HG03039 (cell line): ENCODE data around the gene ARPC1B.
"Not testable (repeated sequence)": the region's sequence is repeated elsewhere in the genome, so short reads cannot be mapped to it uniquely, and the experiment has no call there.

ENCODE experiments used
- ATAC-seq: cut with Tn5 transposase; IDR thresholded peaks from one replicate; pipeline ENCODE4 v1.9.1; 2021; ENCODE audit warnings: mild to moderate bottlenecking, moderate library complexity; ENCODE audit not compliant: unreplicated experiment

The ARPC1B gene

GRCh38 chr7:99366646-99367045 is 7.9 kb upstream of the ARPC1B start:
- no peak for ATAC-seq

DNA sequence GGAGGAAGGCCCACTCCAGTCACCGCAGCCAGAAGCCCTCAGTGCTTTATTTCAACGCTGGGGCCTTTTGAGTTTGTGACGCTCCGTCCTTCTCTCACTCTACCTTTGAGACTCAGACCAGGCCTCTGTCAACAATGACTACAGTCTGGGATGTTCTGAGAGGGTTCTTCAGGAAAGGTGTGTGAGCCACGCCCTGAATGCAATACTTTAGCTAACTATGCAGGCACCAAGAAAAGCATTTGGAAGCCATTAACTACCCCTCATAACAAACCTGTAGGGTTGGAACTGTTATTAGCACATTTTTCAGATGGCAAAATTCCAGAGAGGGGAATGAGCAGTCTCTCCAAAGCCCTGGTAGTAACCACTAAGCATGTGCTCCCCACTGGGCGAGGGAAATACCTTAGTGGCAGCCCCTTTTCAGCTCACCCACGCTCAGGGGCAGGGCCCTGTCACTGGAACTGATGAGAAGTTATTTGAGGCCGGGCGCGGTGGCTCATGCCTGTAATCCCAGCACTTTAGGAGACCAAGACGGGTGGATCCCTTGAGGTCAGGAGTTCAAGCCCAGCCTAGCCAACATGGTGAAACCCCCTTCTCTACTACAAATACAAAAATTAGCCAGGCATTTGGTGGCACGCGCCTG is 5.7 kb upstream of the ARPC1B start:
- no peak for ATAC-seq

DNA sequence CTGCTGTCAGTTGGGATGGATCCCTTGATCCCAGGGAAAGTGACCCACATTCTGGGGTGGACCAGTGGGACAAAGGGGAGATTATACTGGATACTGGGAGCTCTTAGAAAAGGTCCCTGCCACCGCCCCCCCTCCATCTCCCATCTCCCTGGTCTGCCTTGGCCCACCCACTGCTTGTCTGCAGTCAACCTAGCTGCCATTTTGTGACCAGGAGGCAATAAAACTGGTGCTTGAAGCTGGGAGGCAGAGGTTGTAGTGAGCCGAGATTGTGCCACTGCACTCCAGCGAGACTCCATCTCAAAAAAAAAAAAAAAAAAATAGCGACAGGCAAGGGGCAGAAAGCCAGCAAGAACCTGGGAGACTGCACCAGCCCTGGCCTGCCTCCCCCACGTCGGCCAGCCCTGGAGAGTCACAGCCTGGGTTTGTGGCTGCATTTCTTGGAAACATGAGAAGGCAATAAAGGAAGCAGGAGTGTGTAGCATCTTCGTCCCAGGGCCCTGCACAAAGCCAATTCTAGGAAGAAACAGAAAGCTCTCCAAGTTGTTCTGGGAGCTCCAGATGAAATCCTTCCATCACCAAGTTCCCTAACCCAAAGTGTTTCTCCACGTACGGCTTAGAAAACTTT is 4.7 kb upstream of the ARPC1B start:
- no peak for ATAC-seq

DNA sequence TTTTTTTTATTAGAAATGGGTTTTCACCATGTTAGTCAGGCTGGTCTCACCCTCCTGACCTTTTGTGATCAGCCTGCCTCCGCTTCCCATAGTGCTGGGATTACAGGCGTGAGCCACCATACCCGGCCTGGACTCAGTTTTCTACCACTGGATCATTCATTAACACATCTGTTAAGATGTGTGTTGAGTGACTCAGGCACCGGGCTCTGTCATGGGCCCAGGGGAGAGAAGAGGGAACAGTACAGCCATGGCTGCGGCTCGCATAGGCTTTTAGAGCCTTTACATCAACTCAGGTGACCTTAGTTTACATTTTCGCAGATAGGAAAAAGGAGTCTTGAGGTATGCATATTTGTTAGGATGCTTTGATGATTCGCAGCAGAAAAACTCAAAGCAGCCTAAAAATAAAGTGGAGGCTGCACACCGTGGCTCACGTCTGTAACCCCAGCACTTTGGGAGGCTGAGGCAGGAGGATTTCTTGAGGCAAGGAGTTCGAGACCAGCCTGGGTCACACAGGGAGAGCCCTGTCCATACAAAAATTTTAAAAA is 3.1 kb upstream of the ARPC1B start:
- no peak for ATAC-seq

DNA sequence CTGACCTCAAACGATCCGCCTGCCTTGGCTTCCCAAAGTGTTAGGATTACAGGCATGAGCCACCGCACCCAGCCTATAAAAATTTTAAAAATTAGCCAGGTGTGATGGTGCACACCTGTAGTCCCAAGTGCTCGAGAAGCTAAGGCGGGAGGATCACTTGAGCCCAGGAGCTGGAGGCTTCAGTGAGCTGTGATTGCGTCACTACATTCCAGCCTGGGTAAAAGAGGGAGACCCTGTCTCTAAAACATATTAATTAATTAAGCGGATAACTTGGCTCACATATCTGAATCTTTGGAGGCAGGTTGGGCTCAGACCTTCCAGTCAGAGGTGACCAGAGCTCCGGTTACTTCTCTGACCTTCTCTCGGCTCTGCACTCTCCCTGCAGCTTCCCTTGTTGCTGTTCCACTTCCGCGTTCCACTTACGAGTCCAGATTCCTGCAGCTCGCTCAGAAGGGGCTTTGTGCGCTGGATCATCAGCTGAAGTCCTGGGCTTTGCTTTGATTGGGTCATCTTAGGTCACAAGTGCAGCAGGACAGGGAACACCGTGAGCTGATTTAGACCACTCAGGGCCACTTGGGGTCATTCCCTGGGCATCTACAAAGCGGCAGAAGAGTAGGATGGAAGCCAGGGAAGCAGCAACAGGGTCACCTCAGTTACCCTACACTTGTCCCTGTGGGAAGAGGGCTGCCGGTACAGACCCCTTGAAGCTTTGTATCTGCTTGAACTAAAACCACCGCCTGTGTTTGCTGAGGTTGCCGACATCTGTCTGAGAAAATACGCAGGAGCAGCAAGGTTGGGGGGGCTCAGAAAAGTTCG is 2.0 kb upstream of the ARPC1B start:
- no peak for ATAC-seq

GRCh38 chr7:99373091-99374066 is 1.2 kb upstream of the ARPC1B start:
- ATAC-seq: no peak

DNA sequence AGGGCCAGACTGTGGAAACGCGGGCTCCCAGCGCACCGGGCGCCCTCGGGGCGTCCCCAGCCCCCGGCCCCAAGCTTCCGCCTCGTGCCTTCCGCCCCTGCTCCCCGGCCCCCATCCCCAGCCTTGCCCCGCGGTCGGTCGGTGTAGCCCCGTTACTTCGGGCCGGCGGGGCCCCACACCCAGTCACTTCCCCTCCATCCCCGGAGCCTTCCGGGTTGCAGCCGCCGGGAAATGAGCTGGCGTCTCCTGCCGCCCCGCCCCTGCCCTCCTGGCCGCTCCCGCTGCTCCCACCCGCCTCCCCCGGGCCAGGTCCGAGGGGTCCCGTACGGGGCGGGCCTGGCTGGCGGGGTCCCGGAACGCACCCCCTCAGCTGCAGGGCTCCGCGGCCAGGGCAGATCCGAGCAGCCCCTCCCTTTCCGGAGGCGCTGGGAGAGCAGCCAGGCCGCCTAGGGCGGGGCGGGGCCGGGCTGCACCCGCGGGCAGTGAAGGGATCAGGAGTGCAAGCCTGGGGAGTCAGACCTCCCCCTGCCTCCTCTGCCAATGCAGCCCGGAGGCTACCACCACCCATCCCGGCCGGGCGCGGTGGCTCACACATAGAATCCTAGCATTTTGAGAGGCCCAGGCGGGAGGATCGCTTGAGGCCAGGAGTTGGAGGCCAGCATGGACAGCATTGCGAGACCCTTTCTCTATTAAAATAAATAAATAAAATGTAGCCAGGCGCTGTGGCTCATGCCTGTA is 709 bp downstream of the ARPC1B start:
- ATAC-seq: peak; percentile 41

DNA sequence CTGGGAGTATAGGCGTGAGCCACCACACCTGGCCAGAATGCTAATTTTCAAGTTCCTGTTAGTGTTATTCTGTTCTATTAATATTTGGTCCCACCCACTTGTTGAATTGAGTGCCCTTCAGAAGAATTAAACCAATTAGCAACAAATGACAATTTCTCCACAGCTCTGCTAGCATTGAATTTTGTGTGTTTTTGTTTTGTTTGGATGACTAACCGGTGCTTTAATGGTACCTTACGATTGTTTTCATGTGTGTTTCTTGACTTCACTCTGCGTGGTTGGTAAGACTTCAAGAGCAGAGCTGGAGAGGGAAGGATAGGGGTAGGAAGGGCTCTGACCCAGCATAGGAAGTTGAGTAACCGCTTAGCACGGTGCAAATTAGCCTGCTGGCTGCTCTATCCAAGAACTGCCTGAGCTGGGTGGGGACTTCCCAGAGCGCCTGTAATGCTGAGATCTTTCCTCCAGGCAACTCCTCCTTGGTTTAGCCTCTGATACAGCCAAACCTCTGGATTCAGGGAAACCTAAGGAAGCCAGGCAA is 4.6 kb downstream of the ARPC1B start:
- ATAC-seq: no peak

DNA sequence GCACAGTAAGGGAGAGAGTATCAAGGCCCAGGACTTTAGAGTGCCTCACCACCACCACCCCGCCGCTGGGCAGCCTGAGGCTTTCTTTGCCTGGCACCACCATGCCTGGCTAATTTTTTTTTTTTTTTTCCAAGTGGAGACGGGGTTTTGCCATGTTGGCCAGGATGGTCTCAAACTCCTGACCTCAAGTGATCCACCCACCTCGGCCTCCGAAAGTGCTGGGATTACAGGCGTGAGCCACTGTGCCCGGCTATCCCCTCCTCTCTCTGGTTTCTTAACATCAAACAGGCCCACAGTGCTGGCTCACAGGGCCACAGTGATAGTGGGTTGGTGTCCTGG is 5.1 kb downstream of the ARPC1B start:
- not testable (repeated sequence) for ATAC-seq

DNA sequence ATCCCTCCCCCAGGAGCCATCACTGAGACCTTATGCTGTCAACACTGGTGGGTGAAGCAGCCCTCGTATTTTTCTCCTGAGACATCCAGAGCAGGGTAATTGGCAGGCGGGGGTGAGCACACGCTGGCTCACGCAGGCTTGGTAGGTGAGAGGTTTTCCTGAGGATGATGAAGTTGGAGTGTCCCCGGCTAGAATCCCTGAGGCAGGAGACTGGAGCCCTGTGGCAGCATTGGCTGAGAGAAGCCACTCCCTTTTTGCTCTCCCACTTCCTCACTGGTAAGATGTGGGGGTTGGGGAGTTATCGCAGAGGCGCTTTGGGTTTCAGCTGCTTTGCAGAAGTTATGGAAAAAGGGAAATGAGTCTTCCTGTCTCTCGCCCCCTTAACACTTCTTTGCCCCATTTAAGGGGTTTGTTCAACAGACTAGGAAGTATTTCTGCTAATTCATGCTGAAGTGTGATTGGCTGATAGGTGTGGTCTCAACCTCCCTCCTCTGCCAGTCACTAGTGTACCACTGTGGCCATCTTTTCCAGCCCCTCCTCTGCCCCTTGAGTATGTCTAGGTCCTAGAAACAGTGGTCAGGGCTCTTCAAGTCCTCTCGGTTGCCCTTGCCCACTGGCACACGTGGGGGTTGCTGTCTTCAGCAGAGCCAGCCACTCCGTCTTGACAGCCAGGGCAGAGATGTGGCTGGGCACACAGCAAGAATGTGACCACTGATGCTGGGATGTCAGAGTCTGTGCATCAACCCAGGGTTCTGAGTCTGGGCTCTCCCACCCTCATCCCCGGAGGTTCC is 5.7 kb downstream of the ARPC1B start:
- ATAC-seq: peak; percentile 27

- ATAC-seq: peak; percentile 61
Observed at GRCh38 chr7:99380823-99381663, 6.5 kb downstream of the ARPC1B start.

GRCh38 chr7:99381664-99382075 is 7.1 kb downstream of the ARPC1B start:
- no peak for ATAC-seq

- ATAC-seq: no peak
Observed at GRCh38 chr7:99383203-99383602, 8.7 kb downstream of the ARPC1B start.

- ATAC-seq: no peak
Observed at GRCh38 chr7:99383791-99384370, 9.4 kb downstream of the ARPC1B start.

DNA sequence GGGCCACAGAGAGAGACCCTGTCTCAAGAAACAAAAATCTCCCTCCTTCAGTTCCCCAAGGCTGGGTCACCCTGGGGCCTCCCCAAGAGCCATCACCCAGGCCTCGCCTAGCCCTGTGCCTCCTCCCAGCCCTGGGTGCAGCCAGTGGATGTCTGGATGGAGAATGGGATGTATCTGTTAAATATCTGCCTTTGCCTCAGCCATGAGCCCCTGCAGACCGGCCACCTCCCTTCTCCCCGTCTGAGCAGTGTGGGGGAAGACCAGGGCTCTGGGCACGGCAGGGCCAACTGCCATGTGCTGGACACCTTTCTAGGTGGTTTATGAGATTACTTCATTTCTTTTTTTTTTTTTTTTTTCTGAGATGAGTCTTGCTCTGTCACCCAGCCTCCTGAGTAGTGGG is 10.0 kb downstream of the ARPC1B start:
- ATAC-seq: no peak

DNA sequence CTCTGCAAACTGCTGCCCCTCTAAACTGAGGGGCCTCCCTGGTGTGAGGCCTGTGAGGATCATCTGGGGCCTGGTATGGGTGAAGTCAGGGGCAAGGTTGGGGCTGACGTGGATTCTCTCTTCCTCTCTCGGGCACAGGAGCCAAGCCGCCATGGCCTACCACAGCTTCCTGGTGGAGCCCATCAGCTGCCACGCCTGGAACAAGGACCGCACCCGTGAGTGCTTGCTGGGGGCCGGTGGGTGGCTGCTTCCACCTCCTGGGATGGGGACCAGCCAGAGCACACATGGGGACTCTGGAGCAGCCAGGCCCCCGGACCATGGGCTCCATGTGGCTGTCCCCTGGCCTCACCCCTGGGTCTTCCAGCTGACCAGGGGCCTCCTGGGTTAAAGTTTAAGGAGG is 11.0 kb downstream of the ARPC1B start:
- no peak for ATAC-seq

- no peak for ATAC-seq
Observed at GRCh38 chr7:99386584-99387238, 12.2 kb downstream of the ARPC1B start.
